GM12864 (cell line): ENCODE results near the gene MSMP.
A peak's percentile ranks its signal among the peaks of the same experiment; 100 is the strongest.

Experiments
- DNase-seq: peaks from one replicate; pipeline ENCODE4 v3.0.0-alpha.2; 2011; ENCODE audit warnings: low read depth
- H3K4me3 ChIP-seq: 2 replicates; pipeline ENCODE4 v1.5.1; 2011; ENCODE audit warnings: mild to moderate bottlenecking, low read depth, low read length, control low read depth
- CTCF ChIP-seq: IDR thresholded peaks from 2 replicates; pipeline ENCODE4 v1.5.1; 2011; ENCODE audit warnings: low read depth, mild to moderate bottlenecking, moderate library complexity, low read length, control low read depth, inconsistent platforms; ENCODE audit errors: missing control alignments

Gene MSMP

GRCh38 chr9:35755071-35755470 is 995 bp upstream of the MSMP start:
- DNase-seq, result no peak
- H3K4me3 ChIP-seq, result no peak overlapping the region
- no peak for TF ChIP-seq CTCF

GRCh38 chr9:35753466-35753865 is 610 bp downstream of the MSMP start:
- TF ChIP-seq CTCF, result no peak
- H3K4me3 ChIP-seq, result no peak overlapping the region
- no peak for DNase-seq

GRCh38 chr9:35750256-35750531 is 3.9 kb downstream of the MSMP start:
- H3K4me3 ChIP-seq, result peak overlapping the region; percentile 90
- no peak for TF ChIP-seq CTCF
- no peak for DNase-seq

- no peak for DNase-seq
- peak; percentile 6 for TF ChIP-seq CTCF
- H3K4me3 ChIP-seq, result peak overlapping the region; percentile 90
These were observed 4.4 kb downstream of the MSMP start for GRCh38 chr9:35749515-35750255.

GRCh38 chr9:35748858-35749514 is 5.1 kb downstream of the MSMP start, which contains the start of the genes GBA2 and RGP1:
Gene GBA2 (minus strand): TSS chr9:35749228. CDS start chr9:35748704, 524 bp downstream.
Gene RGP1 (plus strand): TSS chr9:35749287. CDS start chr9:35749756, 469 bp downstream.
- TF ChIP-seq CTCF, result no peak
- no peak for DNase-seq
- peak within 1 kb of the TSS; percentile 90 for H3K4me3 ChIP-seq

- no peak for DNase-seq
- TF ChIP-seq CTCF, result no peak
- peak overlapping the region; percentile 90 for H3K4me3 ChIP-seq
These were observed 5.7 kb downstream of the MSMP start for GRCh38 chr9:35748242-35748857.
